Measurements from ENCODE around the gene PACRG.

DNA sequence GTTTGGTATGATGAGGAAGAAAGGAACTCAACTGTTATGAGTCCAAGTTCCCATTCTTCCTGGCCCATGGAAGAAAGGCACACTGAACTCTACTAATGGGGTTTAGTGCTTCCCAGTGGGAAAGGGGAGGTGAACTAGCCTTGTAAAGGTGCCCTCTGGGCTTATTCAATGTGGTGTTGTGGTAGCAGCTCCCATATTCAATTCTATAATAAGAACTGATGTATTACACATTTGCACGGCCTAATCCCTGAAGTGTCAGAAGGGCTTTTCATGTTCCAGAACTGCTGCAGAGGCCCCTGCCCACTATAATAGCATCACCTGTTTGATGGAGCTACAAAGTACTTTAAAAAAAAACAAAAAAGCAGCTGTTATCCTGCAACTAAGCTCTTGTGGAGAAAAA lies 17.4 kb upstream of the PACRG start:
- no peak for TF ChIP-seq JUNB (IDR thresholded peaks at IDR 0.05)
- no peak for TF ChIP-seq MAZ (IDR thresholded peaks at IDR 0.05; ENCODE audit: borderline replicate concordance, low read depth, low read length)
- no peak for TF ChIP-seq CTCF (IDR thresholded peaks at IDR 0.05)
- TF ChIP-seq, protein P1, sequence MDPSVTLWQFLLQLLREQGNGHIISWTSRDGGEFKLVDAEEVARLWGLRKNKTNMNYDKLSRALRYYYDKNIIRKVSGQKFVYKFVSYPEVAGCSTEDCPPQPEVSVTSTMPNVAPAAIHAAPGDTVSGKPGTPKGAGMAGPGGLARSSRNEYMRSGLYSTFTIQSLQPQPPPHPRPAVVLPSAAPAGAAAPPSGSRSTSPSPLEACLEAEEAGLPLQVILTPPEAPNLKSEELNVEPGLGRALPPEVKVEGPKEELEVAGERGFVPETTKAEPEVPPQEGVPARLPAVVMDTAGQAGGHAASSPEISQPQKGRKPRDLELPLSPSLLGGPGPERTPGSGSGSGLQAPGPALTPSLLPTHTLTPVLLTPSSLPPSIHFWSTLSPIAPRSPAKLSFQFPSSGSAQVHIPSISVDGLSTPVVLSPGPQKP (IDR thresholded peaks at IDR 0.05; ENCODE audit: low read depth, low read length): no peak
- no peak for TF ChIP-seq RAD21 (conservative IDR thresholded peaks at IDR 0.05 in 1 of 2, IDR thresholded peaks at IDR 0.05 in 1 of 2)
- TF ChIP-seq POLR2A (IDR thresholded peaks at IDR 0.05; ENCODE audit: low read length): no peak
- TF ChIP-seq EP300 (IDR thresholded peaks at IDR 0.05): no peak
- TF ChIP-seq CEBPB (IDR thresholded peaks at IDR 0.05): no peak
